Measurements from ENCODE around the gene CREB5. TPM values are rescaled to one million over a fixed set of nuclear protein-coding genes. Genes with fewer than 3 reads are reported as not detected.

CREB5 gene
- total and polyA plus RNA-seq, 11 donors: 7.6 to 38.7 (median 15.2) TPM

DNA sequence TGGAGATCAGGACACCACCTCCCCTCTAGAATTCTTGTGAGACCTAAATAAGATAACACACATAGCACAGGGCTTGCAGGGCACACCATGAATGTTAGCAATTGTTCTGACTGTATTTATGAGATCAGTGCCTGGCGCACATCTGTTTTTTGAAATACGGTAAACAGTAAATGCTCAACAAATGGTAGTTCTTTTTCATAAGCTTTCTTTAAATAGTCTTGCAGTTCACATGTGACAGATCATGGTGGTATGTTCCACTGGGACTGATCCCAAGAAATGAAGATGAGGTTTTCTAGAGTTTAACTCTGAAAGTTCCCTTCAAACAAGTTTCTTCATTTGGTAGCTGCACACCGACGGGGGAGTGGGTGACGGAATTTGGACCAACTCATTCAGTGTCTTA, 34.8 kb downstream of the CREB5 start:
- Histone ChIP-seq H3K27ac (no peak overlapping the region), H3K27me3 (no peaks in the 10 kb centered on the region), H3K4me3 (no peak overlapping the region), H3K36me3 (no peaks in the 10 kb centered on the region), H3K4me1 (no peaks in the 10 kb centered on the region), H3K9me3 (no peaks in the 10 kb centered on the region)
- TF ChIP-seq, protein P1, sequence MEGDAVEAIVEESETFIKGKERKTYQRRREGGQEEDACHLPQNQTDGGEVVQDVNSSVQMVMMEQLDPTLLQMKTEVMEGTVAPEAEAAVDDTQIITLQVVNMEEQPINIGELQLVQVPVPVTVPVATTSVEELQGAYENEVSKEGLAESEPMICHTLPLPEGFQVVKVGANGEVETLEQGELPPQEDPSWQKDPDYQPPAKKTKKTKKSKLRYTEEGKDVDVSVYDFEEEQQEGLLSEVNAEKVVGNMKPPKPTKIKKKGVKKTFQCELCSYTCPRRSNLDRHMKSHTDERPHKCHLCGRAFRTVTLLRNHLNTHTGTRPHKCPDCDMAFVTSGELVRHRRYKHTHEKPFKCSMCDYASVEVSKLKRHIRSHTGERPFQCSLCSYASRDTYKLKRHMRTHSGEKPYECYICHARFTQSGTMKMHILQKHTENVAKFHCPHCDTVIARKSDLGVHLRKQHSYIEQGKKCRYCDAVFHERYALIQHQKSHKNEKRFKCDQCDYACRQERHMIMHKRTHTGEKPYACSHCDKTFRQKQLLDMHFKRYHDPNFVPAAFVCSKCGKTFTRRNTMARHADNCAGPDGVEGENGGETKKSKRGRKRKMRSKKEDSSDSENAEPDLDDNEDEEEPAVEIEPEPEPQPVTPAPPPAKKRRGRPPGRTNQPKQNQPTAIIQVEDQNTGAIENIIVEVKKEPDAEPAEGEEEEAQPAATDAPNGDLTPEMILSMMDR (IDR thresholded peaks at IDR 0.05): no peak
- no peak for TF ChIP-seq POLR2A (IDR thresholded peaks at IDR 0.05)
- ATAC-seq: no peak
- intact Hi-C loops (cut with DNase I): no loop called here
- DNase-seq: no peak
- 95 to 98% (median 96%) methylated on average over 5 of the region's 5 CpGs for WGBS, 4 donors

DNA sequence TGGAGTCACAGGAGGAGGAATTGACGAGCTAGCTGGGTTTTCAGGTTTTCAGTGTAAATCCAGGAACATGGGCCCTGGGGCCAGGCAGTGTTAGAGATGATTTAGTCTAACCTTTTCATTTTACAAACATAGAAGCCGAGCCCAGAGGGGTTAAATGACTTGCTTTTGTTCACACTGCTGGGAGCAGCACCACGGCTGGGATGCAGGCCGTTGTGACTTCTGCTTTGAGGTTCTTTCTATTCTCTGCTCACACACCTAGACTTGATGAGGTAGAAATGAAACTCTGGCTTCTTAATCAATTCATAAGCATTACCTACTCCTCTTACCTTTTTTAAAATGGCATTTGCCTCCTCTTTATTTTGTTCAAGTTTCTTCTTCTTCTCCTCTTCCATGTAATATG, 36.4 kb downstream of the CREB5 start:
- Histone ChIP-seq H3K27me3 (no peaks in the 10 kb centered on the region), H3K4me3 (no peak overlapping the region), H3K36me3 (no peaks in the 10 kb centered on the region), H3K27ac (no peak overlapping the region), H3K9me3 (no peaks in the 10 kb centered on the region), H3K4me1 (no peaks in the 10 kb centered on the region)
- WGBS, 4 donors: 82 to 92% (median 89%) methylated on average over 4 of the region's 4 CpGs
- intact Hi-C loops (cut with DNase I): no loop called here
- no peak for TF ChIP-seq POLR2A (IDR thresholded peaks at IDR 0.05)
- TF ChIP-seq, protein P1 (IDR thresholded peaks at IDR 0.05): no peak
- ATAC-seq (no peak), DNase-seq (no peak)

- no peaks in the 10 kb centered on the region for H3K4me1 ChIP-seq
- H3K36me3 ChIP-seq: no peaks in the 10 kb centered on the region
- WGBS, 4 donors: 72 to 100% (median 99%) methylated on average over 2 of the region's 2 CpGs
- H3K27ac ChIP-seq: no peak overlapping the region
- no peaks in the 10 kb centered on the region for H3K27me3 ChIP-seq
- no peak for DNase-seq
- H3K9me3 ChIP-seq: no peaks in the 10 kb centered on the region
- no peak for ATAC-seq
- intact Hi-C loops (cut with DNase I): no loop called here
- TF ChIP-seq, protein P1 (IDR thresholded peaks at IDR 0.05): no peak
- no peak for TF ChIP-seq POLR2A (IDR thresholded peaks at IDR 0.05)
- H3K4me3 ChIP-seq: no peak overlapping the region
Measured at GRCh38 chr7:28452681-28453080, 40.4 kb downstream of the CREB5 start.

DNA sequence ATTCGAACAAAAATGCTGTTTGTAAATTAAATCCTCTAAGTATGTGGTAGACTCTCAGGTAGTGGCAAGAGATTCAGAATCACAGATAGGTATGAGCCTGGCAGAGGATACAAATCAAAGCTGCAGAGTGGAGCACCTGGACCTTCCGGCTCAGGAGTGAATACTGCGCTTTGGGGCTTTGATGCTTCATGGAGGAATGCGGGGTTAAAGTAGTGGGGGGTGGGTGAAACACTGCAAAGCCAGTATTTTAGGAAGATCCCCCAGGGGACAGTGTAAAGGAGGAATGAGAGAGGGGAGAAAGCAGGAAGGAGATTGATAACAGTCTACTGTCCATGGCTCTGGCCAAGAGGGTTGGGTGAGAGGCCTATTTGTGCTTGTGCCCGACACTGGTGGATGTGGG, 43.2 kb downstream of the CREB5 start:
- DNase-seq (no peak), ATAC-seq (no peak)
- intact Hi-C loops (cut with DNase I): no loop called here
- 91 to 98% (median 96%) methylated on average over 5 of the region's 5 CpGs for WGBS, 4 donors
- H3K27ac ChIP-seq: no peak overlapping the region
- H3K36me3 ChIP-seq: no peaks in the 10 kb centered on the region
- no peak overlapping the region for H3K4me3 ChIP-seq
- TF ChIP-seq, protein P1 (IDR thresholded peaks at IDR 0.05): no peak
- no peak for TF ChIP-seq POLR2A (IDR thresholded peaks at IDR 0.05)
- no peaks in the 10 kb centered on the region for H3K9me3 ChIP-seq
- H3K27me3 ChIP-seq: no peaks in the 10 kb centered on the region
- no peaks in the 10 kb centered on the region for H3K4me1 ChIP-seq
